Measurements from ENCODE around the gene CDC42BPB. TPM values are rescaled to one million over a fixed set of nuclear protein-coding genes. Genes with fewer than 3 reads are reported as not detected.
A peak's percentile ranks its signal among the peaks of the same experiment; 100 is the strongest.

CDC42BPB gene
- total and polyA plus RNA-seq, 2 of the 4 experiments (the other 2 are of a cell fraction) = 49.1 to 81.4 TPM

DNA sequence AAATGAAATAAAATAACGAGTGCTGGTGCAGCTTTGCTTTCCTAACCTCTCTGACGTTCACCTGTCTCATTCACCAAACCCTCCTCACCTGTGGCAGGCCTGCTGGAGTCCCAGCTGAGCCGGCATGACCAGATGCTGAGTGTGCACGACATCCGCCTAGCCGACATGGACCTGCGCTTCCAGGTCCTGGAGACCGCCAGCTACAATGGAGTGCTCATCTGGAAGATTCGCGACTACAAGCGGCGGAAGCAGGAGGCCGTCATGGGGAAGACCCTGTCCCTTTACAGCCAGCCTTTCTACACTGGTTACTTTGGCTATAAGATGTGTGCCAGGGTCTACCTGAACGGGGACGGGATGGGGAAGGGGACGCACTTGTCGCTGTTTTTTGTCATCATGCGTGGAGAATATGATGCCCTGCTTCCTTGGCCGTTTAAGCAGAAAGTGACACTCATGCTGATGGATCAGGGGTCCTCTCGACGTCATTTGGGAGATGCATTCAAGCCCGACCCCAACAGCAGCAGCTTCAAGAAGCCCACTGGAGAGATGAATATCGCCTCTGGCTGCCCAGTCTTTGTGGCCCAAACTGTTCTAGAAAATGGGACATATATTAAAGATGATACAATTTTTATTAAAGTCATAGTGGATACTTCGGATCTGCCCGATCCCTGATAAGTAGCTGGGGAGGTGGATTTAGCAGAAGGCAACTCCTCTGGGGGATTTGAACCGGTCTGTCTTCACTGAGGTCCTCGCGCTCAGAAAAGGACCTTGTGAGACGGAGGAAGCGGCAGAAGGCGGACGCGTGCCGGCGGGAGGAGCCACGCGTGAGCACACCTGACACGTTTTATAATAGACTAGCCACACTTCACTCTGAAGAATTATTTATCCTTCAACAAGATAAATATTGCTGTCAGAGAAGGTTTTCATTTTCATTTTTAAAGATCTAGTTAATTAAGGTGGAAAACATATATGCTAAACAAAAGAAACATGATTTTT is 151.9 kb downstream of the CDC42BPB start:
- H2BK20ac ChIP-seq (ENCODE audit: low read depth, low read length) = no peak overlapping the region
- intact Hi-C loops (cut with micrococcal nuclease) (no loop called here), in situ Hi-C loops (cut with MboI; ENCODE audit: low sequenced_read_pairs) (no loop called here), dilution Hi-C loops (cut with HindIII; ENCODE audit: low sequenced_read_pairs, unreplicated experiment) (no loop called here)
- 0 out of 2 replicates have a peak, but pooled peaks cover 2% of the 10 kb centered on the region for H3K9me1 ChIP-seq (ENCODE audit: insufficient read depth, low read length)
- H3K56ac ChIP-seq (ENCODE audit: extremely low read depth, insufficient read depth, low read length) = no peak overlapping the region
- H3K4me1 ChIP-seq (ENCODE audit: control insufficient read depth, insufficient read depth, low read length) = no peaks in the 10 kb centered on the region
- H3K27ac ChIP-seq (ENCODE audit: insufficient read depth, low read length) = no peak overlapping the region
- H3K79me1 ChIP-seq (ENCODE audit: low read depth in 1 of 2, low read length in 2 of 2) = no peaks in the 10 kb centered on the region
- H2AK5ac ChIP-seq (ENCODE audit: low read depth, low read length) = no peak overlapping the region
- peaks cover 23% of the 10 kb centered on the region for H3K36me3 ChIP-seq (ENCODE audit: control insufficient read depth, insufficient read depth, low read length)
- no peak overlapping the region for H3K4ac ChIP-seq (ENCODE audit: low read depth, low read length)
- CTCF ChIA-PET = no interaction called here
- H3K27me3 ChIP-seq (ENCODE audit: control insufficient read depth, insufficient read depth, low read length) = no peaks in the 10 kb centered on the region
- H3K4me3 ChIP-seq (ENCODE audit: insufficient read depth, low read depth, low read length) = no peak overlapping the region
- no peak overlapping the region for H2AK9ac ChIP-seq (replicated peaks; ENCODE audit: low read depth, low read length, poor library complexity)
- no peaks in the 10 kb centered on the region for H4K20me1 ChIP-seq (ENCODE audit: insufficient read depth, low read length)
- no peak overlapping the region for H3K4me2 ChIP-seq (ENCODE audit: low read depth, low read length)
- no peak for DNase-seq
- H3K14ac ChIP-seq (replicated peaks; ENCODE audit: low read depth, low read length) = no peak overlapping the region
- no peak overlapping the region for H3K9ac ChIP-seq (ENCODE audit: low read depth, low read length)
- TSS peak; percentile 33 for BruUV-seq (replicated peaks)
- no peak overlapping the region for H2BK120ac ChIP-seq (ENCODE audit: low read depth, low read length)
- no peaks in the 10 kb centered on the region for H3K9me3 ChIP-seq (ENCODE audit: control insufficient read depth, insufficient read depth, low read length)
- no peak overlapping the region for H2BK15ac ChIP-seq (ENCODE audit: low read depth, low read length)
- no peak for ATAC-seq (ENCODE audit: low read depth)
- POLR2A ChIA-PET (ENCODE audit: unreplicated experiment) = no interaction called here
- H3K23ac ChIP-seq (ENCODE audit: low read depth, low read length) = no peak overlapping the region
- no peak overlapping the region for H4K5ac ChIP-seq (ENCODE audit: low read depth, low read length)
- H4K91ac ChIP-seq (ENCODE audit: insufficient read depth, low read depth, low read length) = no peak overlapping the region
- H4K8ac ChIP-seq (ENCODE audit: low read depth in 2 of 2, low read length in 2 of 2) = no peak overlapping the region
- no peak overlapping the region for H2BK5ac ChIP-seq (ENCODE audit: low read depth, low read length, poor library complexity, severe bottlenecking)
- no peak overlapping the region for H2AFZ ChIP-seq (replicated peaks; ENCODE audit: low read length, poor library complexity)
- no peak overlapping the region for H3K18ac ChIP-seq (ENCODE audit: low read depth, low read length)
- WGBS, 2 experiments (ENCODE audit: extremely low coverage in 2 of 2, insufficient read length in 1 of 2) = 98% methylated on average over 14 of the region's 38 CpGs; no CpG with 5 or more reads in 1 of the 2 experiments
- TF ChIP-seq RAD21 (IDR thresholded peaks at IDR 0.05; ENCODE audit: low read length) = no peak
- TF ChIP-seq MXI1 (IDR thresholded peaks at IDR 0.05; ENCODE audit: borderline replicate concordance, low read depth, low read length) = no peak
- no peak for TF ChIP-seq POLR2A (IDR thresholded peaks at IDR 0.05; ENCODE audit: low read depth, low read length)
- TF ChIP-seq FOS (IDR thresholded peaks at IDR 0.05; ENCODE audit: low read depth, low read length) = no peak
- no peak for TF ChIP-seq MAZ (IDR thresholded peaks at IDR 0.05; ENCODE audit: borderline replicate concordance, low read depth, low read length)
- TF ChIP-seq RFX5 (IDR thresholded peaks at IDR 0.05; ENCODE audit: low read depth, low read length) = no peak
- TF ChIP-seq, protein P1, sequence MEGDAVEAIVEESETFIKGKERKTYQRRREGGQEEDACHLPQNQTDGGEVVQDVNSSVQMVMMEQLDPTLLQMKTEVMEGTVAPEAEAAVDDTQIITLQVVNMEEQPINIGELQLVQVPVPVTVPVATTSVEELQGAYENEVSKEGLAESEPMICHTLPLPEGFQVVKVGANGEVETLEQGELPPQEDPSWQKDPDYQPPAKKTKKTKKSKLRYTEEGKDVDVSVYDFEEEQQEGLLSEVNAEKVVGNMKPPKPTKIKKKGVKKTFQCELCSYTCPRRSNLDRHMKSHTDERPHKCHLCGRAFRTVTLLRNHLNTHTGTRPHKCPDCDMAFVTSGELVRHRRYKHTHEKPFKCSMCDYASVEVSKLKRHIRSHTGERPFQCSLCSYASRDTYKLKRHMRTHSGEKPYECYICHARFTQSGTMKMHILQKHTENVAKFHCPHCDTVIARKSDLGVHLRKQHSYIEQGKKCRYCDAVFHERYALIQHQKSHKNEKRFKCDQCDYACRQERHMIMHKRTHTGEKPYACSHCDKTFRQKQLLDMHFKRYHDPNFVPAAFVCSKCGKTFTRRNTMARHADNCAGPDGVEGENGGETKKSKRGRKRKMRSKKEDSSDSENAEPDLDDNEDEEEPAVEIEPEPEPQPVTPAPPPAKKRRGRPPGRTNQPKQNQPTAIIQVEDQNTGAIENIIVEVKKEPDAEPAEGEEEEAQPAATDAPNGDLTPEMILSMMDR (conservative IDR thresholded peaks at IDR 0.05; ENCODE audit: low read depth, low read length) = no peak
- no peak for TF ChIP-seq MAFK (IDR thresholded peaks at IDR 0.05; ENCODE audit: low read depth, low read length)
- TF ChIP-seq CHD1 (IDR thresholded peaks at IDR 0.05; ENCODE audit: low read depth, low read length) = no peak
- TF ChIP-seq CEBPB (IDR thresholded peaks at IDR 0.05; ENCODE audit: low read depth, low read length) = no peak
- TF ChIP-seq RCOR1 (IDR thresholded peaks at IDR 0.05; ENCODE audit: insufficient replicate concordance, low read length) = no peak
- TF ChIP-seq BHLHE40 (IDR thresholded peaks at IDR 0.05; ENCODE audit: low read depth, low read length) = no peak
- TF ChIP-seq, protein P2, sequence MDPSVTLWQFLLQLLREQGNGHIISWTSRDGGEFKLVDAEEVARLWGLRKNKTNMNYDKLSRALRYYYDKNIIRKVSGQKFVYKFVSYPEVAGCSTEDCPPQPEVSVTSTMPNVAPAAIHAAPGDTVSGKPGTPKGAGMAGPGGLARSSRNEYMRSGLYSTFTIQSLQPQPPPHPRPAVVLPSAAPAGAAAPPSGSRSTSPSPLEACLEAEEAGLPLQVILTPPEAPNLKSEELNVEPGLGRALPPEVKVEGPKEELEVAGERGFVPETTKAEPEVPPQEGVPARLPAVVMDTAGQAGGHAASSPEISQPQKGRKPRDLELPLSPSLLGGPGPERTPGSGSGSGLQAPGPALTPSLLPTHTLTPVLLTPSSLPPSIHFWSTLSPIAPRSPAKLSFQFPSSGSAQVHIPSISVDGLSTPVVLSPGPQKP (IDR thresholded peaks at IDR 0.05; ENCODE audit: borderline replicate concordance, low read depth, low read length) = no peak
- no peak for TF ChIP-seq SMC3 (IDR thresholded peaks at IDR 0.05; ENCODE audit: low read depth, low read length)
